MCF 10A (cell line): ENCODE measurements around the gene MMD. TPM values are rescaled to one million over a fixed set of nuclear protein-coding genes. Genes with fewer than 3 reads are reported as not detected.

ENCODE experiments used
- BruUV-seq: library from RNA; stranded (reverse); fragments of 400-500 nt; replicated peaks from 2 replicates; lab custom pipeline; 2021; lab: Mats Ljungman, UMichigan
- CTCF ChIA-PET: fragments of 300-600 bp; sonication (Branson Sonifier 250); formaldehyde crosslinking; extraction: SDS; loops from one replicate; lab custom pipeline; 2021; ENCODE audit warnings: antibody characterized with exemption, inconsistent platforms; lab: Yijun Ruan, JAX
- POLR2A ChIA-PET: fragments of 300-600, 350-650 bp; sonication (Branson Sonifier 250); formaldehyde crosslinking; extraction: SDS; loops from one replicate; lab custom pipeline; 2020; ENCODE audit warnings: antibody characterized with exemption, inconsistent platforms; lab: Yijun Ruan, JAX
- DNase-seq: peaks from one replicate; pipeline ENCODE4 v3.0.0-alpha.2; 2018; ENCODE audit not compliant: unreplicated experiment
- H3K27ac Mint-ChIP-seq: one replicate; pipeline ENCODE4 v1.8.0; 2022; ENCODE audit warnings: mild to moderate bottlenecking, low read depth, mixed read lengths; ENCODE audit not compliant: unreplicated experiment
- H3K27me3 Mint-ChIP-seq: one replicate; pipeline ENCODE4 v1.8.0; 2022; ENCODE audit warnings: mixed read lengths; ENCODE audit not compliant: insufficient read depth, unreplicated experiment
- H3K36me3 Mint-ChIP-seq: one replicate; pipeline ENCODE4 v1.8.0; 2022; ENCODE audit warnings: mild to moderate bottlenecking, moderate library complexity, mixed read lengths; ENCODE audit not compliant: insufficient read depth, unreplicated experiment
- H3K4me1 Mint-ChIP-seq: one replicate; pipeline ENCODE4 v1.8.0; 2022; ENCODE audit warnings: mixed read lengths; ENCODE audit not compliant: insufficient read depth, unreplicated experiment
- H3K4me3 Mint-ChIP-seq: one replicate; pipeline ENCODE4 v1.8.0; 2022; ENCODE audit warnings: mild to moderate bottlenecking, moderate library complexity, mixed read lengths; ENCODE audit not compliant: unreplicated experiment
- H3K9me3 Mint-ChIP-seq: one replicate; pipeline ENCODE4 v1.8.0; 2022; ENCODE audit warnings: mixed read lengths; ENCODE audit not compliant: unreplicated experiment
- CTCF ChIP-seq: fragments of 200-600 bp; IDR thresholded peaks from one replicate; pipeline ENCODE4 v1.8.0; 2022; ENCODE audit warnings: antibody characterized with exemption, mild to moderate bottlenecking; ENCODE audit not compliant: unreplicated experiment
- intact Hi-C: fragments of 100-400 bp; cut with micrococcal nuclease; formaldehyde crosslinking; loops from 2 replicates; pipeline ENCODE4 v1.14.1; 2022
- total RNA-seq: library from RNA; stranded (reverse); gene quantifications from 2 replicates; pipeline ENCODE4 v1.2.3, GENCODE V29; 2022

Gene MMD
- total RNA-seq, 1 experiment from 2014 or later: 5.9 TPM

GRCh38 chr17:55347341-55347740, 74.3 kb downstream of the MMD start:
- no TSS peak for BruUV-seq
- intact Hi-C loops: loop anchor here (5.0 kb wide), 1 partner anchor 50 kb away; no protein-coding TSS in a partner anchor
- no peak for DNase-seq
- POLR2A ChIA-PET: no interaction called here
- CTCF ChIA-PET: interaction anchor here (0.6 to 7.2 kb wide), 25 partner anchors 9 to 389 kb away, joined by 3 to 154 read pairs (median 5); partner anchors contain the start of gene SMIM36
- H3K4me1 Mint-ChIP-seq: peaks cover 5% of the 10 kb centered on the region
- H3K36me3 Mint-ChIP-seq: no peaks in the 10 kb centered on the region
- no peaks in the 10 kb centered on the region for H3K9me3 Mint-ChIP-seq
- H3K4me3 Mint-ChIP-seq: no peak overlapping the region
- H3K27ac Mint-ChIP-seq: no peak overlapping the region
- no peak for TF ChIP-seq CTCF
- no peaks in the 10 kb centered on the region for H3K27me3 Mint-ChIP-seq

- ChIA-PET CTCF (interaction anchor here (0.6 to 7.2 kb wide), 9 partner anchors 8 to 353 kb away, joined by 3 to 154 read pairs (median 6); no protein-coding TSS in a partner anchor), POLR2A (no interaction called here)
- no peaks in the 10 kb centered on the region for H3K9me3 Mint-ChIP-seq
- H3K36me3 Mint-ChIP-seq: no peaks in the 10 kb centered on the region
- H3K4me3 Mint-ChIP-seq: no peak overlapping the region
- no peak for TF ChIP-seq CTCF
- no TSS peak for BruUV-seq
- H3K27me3 Mint-ChIP-seq: no peaks in the 10 kb centered on the region
- H3K4me1 Mint-ChIP-seq: peaks cover 5% of the 10 kb centered on the region
- no peak overlapping the region for H3K27ac Mint-ChIP-seq
- intact Hi-C loops: loop anchor here (5.0 kb wide), 1 partner anchor 49 kb away; no protein-coding TSS in a partner anchor
- DNase-seq: no peak
Measured at GRCh38 chr17:55346658-55347057, 75.0 kb downstream of the MMD start.

- no peak overlapping the region for H3K4me3 Mint-ChIP-seq
- DNase-seq: no peak
- H3K9me3 Mint-ChIP-seq: no peaks in the 10 kb centered on the region
- peaks cover 5% of the 10 kb centered on the region for H3K4me1 Mint-ChIP-seq
- ChIA-PET POLR2A (interaction anchor here (0.5 kb wide), 1 partner anchor 35 kb away, joined by 3 read pairs; no protein-coding TSS in a partner anchor), CTCF (interaction anchor here (0.7 to 5.8 kb wide), 5 partner anchors 14 to 352 kb away, joined by 3 to 77 read pairs (median 3); no protein-coding TSS in a partner anchor)
- no peaks in the 10 kb centered on the region for H3K36me3 Mint-ChIP-seq
- TF ChIP-seq CTCF: no peak
- H3K27ac Mint-ChIP-seq: no peak overlapping the region
- H3K27me3 Mint-ChIP-seq: peaks cover 5% of the 10 kb centered on the region
- no TSS peak for BruUV-seq
- intact Hi-C loops: loop anchor here (5.0 kb wide), 1 partner anchor 48 kb away; no protein-coding TSS in a partner anchor
Measured at GRCh38 chr17:55345132-55345531, 76.5 kb downstream of the MMD start.

DNA sequence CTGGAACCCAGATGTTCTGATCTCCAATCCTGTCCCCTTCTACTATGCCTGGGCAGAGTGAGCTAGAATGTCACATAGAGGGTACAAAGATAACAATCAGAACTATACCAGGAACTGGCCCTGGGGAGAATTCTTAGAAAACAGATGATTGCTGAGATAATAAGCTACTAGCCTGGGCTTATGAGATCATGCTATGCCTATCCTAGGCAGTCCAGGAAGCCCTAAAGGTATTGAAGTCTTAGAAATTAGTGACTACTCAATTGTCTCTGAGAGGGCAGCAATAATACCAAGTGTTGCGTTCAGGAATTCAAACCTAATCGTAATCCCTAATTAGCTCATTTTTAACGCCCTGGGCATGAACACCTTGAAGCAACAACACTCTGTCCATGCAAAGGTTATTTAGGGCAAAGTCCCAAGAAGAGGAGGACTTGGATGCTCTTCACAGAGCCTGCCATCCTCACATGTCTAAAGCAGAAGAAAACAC, 77.1 kb downstream of the MMD start:
- Mint-ChIP-seq H3K36me3 (no peaks in the 10 kb centered on the region), H3K27me3 (peaks cover 11% of the 10 kb centered on the region), H3K4me1 (peaks cover 5% of the 10 kb centered on the region), H3K4me3 (no peak overlapping the region), H3K27ac (no peak overlapping the region), H3K9me3 (no peaks in the 10 kb centered on the region)
- TF ChIP-seq CTCF: no peak
- POLR2A ChIA-PET: no interaction called here
- intact Hi-C loops: no loop called here
- CTCF ChIA-PET: interaction anchor here (0.6 to 5.8 kb wide), 6 partner anchors 14 to 298 kb away, joined by 3 to 77 read pairs (median 3); no protein-coding TSS in a partner anchor
- no peak for DNase-seq
- no TSS peak for BruUV-seq
